NB4 (cell line): ENCODE measurements around the gene NR5A1.

Experiments
- DNase-seq: peaks from one replicate; pipeline ENCODE4 v3.0.0; 2010; ENCODE audit warnings: low read depth
- H3K4me3 ChIP-seq: one replicate; pipeline ENCODE4 v1.5.1; 2011; ENCODE audit warnings: mild to moderate bottlenecking, low read depth, low read length, moderate library complexity
- CTCF ChIP-seq: IDR thresholded peaks from one replicate; pipeline ENCODE4 v1.5.1; 2012; ENCODE audit warnings: low read depth, low read length
- MAX ChIP-seq: IDR thresholded peaks from 2 replicates; pipeline ENCODE4 v1.6.1; 2011; ENCODE audit warnings: low read depth, low read length
- MYC ChIP-seq: IDR thresholded peaks from 2 replicates; pipeline ENCODE4 v1.6.1; 2011; ENCODE audit warnings: low read depth, low read length
- POLR2A ChIP-seq: IDR thresholded peaks from 2 replicates; pipeline ENCODE4 v1.6.1; 2011; ENCODE audit warnings: mild to moderate bottlenecking; ENCODE audit not compliant: insufficient read length; ENCODE audit errors: extremely low read depth

NR5A1 gene

GRCh38 chr9:124493794-124494479 lies 13.3 kb downstream of the NR5A1 start:
- no peak overlapping the region for H3K4me3 ChIP-seq
- DNase-seq: no peak
- TF ChIP-seq MYC (no peak), CTCF (no peak), POLR2A (no peak), MAX (no peak)

- no peak for DNase-seq
- TF ChIP-seq MAX (no peak), CTCF (no peak), POLR2A (no peak), MYC (no peak)
- no peak overlapping the region for H3K4me3 ChIP-seq
These were observed 14.0 kb downstream of the NR5A1 start for GRCh38 chr9:124493218-124493617.

GRCh38 chr9:124492818-124493217 lies 14.4 kb downstream of the NR5A1 start:
- TF ChIP-seq MAX (no peak), POLR2A (no peak), CTCF (no peak), MYC (no peak)
- H3K4me3 ChIP-seq: no peak overlapping the region
- DNase-seq: no peak

GRCh38 chr9:124491049-124491975 lies 15.9 kb downstream of the NR5A1 start:
- DNase-seq: no peak
- TF ChIP-seq CTCF: no peak
- no peak for TF ChIP-seq MYC
- no peak for TF ChIP-seq POLR2A
- no peak for TF ChIP-seq MAX

GRCh38 chr9:124490004-124490403 lies 17.2 kb downstream of the NR5A1 start:
- H3K4me3 ChIP-seq: no peak overlapping the region
- TF ChIP-seq CTCF (no peak), MYC (no peak), MAX (no peak), POLR2A (no peak)
- DNase-seq: no peak

More at GRCh38 chr9:124491049-124491975, 15.9 kb downstream of the NR5A1 start:
- no peak overlapping the region for H3K4me3 ChIP-seq
